CD4-positive, alpha-beta T cell treated with Interleukin-4 for 1 hour (primary cell): ENCODE data around the gene EXOC6.
"Not testable (repeated sequence)": the region's sequence is repeated elsewhere in the genome, so short reads cannot be mapped to it uniquely, and the experiment has no call there.

Source experiments
- DNase-seq, 2 donors: peaks; one replicate each; pipeline ENCODE4 v3.0.0-alpha.2; 2020 to 2022

Gene EXOC6

GRCh38 chr10:93083743-93084539 is 235.6 kb downstream of the EXOC6 start:
- no peak for DNase-seq

- DNase-seq = no peak
Measured at GRCh38 chr10:93085272-93085859, 237.0 kb downstream of the EXOC6 start.

- no peak for DNase-seq
Measured at GRCh38 chr10:93086289-93086688, 238.0 kb downstream of the EXOC6 start.

GRCh38 chr10:93087846-93088245 is 239.5 kb downstream of the EXOC6 start:
- DNase-seq = no peak

GRCh38 chr10:93088466-93088865 is 240.1 kb downstream of the EXOC6 start:
- no peak for DNase-seq

- DNase-seq = no peak
Measured at GRCh38 chr10:93090619-93091018, 242.3 kb downstream of the EXOC6 start.

- DNase-seq = no peak
Measured at GRCh38 chr10:93091960-93092359, 243.6 kb downstream of the EXOC6 start.

- DNase-seq = no peak
Measured at GRCh38 chr10:93095225-93095624, 246.9 kb downstream of the EXOC6 start.

- no peak for DNase-seq
Measured at GRCh38 chr10:93096901-93097300, 248.6 kb downstream of the EXOC6 start.

- DNase-seq = no peak
Measured at GRCh38 chr10:93097386-93097785, 249.1 kb downstream of the EXOC6 start.

GRCh38 chr10:93098816-93099215 is 250.5 kb downstream of the EXOC6 start:
- no peak for DNase-seq

GRCh38 chr10:93099670-93100069 is 251.3 kb downstream of the EXOC6 start:
- DNase-seq = no peak

GRCh38 chr10:93101148-93101547 is 252.8 kb downstream of the EXOC6 start:
- DNase-seq = not testable (repeated sequence)

- DNase-seq = no peak
Measured at GRCh38 chr10:93103953-93104352, 255.6 kb downstream of the EXOC6 start.

GRCh38 chr10:93106631-93107072 is 258.3 kb downstream of the EXOC6 start:
- DNase-seq = no peak
